Measurements from ENCODE around the gene TSPAN32.
"Not testable (repeated sequence)": the region's sequence is repeated elsewhere in the genome, so short reads cannot be mapped to it uniquely, and the experiment has no call there.

TSPAN32 gene

GRCh38 chr11:2280208-2280607 is 21.6 kb upstream of the TSPAN32 start:
- FAIRE-seq: no peak
- DNase-seq (ENCODE audit: insufficient read length, low spot score): no peak

- DNase-seq (ENCODE audit: insufficient read length, low spot score); FAIRE-seq: not testable (repeated sequence)
Measured at GRCh38 chr11:2286350-2286749, 15.5 kb upstream of the TSPAN32 start.

- FAIRE-seq: no peak
- no peak for DNase-seq (ENCODE audit: insufficient read length, low spot score)
Measured at GRCh38 chr11:2287091-2287490, 14.7 kb upstream of the TSPAN32 start.

- DNase-seq (ENCODE audit: insufficient read length, low spot score) (no peak), FAIRE-seq (no peak)
Measured at GRCh38 chr11:2289350-2289749, 12.5 kb upstream of the TSPAN32 start.

GRCh38 chr11:2289859-2290258 is 12.0 kb upstream of the TSPAN32 start:
- FAIRE-seq (no peak), DNase-seq (ENCODE audit: insufficient read length, low spot score) (no peak)

GRCh38 chr11:2290351-2290841 is 11.4 kb upstream of the TSPAN32 start:
- FAIRE-seq (no peak), DNase-seq (ENCODE audit: insufficient read length, low spot score) (no peak)

- DNase-seq (ENCODE audit: insufficient read length, low spot score) (no peak), FAIRE-seq (no peak)
Measured at GRCh38 chr11:2293531-2293971, 8.3 kb upstream of the TSPAN32 start.

- no peak for FAIRE-seq
- no peak for DNase-seq (ENCODE audit: insufficient read length, low spot score)
Measured at GRCh38 chr11:2293984-2294925, 7.6 kb upstream of the TSPAN32 start.

GRCh38 chr11:2294926-2295290 is 6.9 kb upstream of the TSPAN32 start:
- no peak for DNase-seq (ENCODE audit: insufficient read length, low spot score)
- no peak for FAIRE-seq

- no peak for DNase-seq (ENCODE audit: insufficient read length, low spot score)
- FAIRE-seq: no peak
Measured at GRCh38 chr11:2295971-2296912, 5.6 kb upstream of the TSPAN32 start.

GRCh38 chr11:2296913-2297622 is 4.7 kb upstream of the TSPAN32 start:
- FAIRE-seq (no peak), DNase-seq (ENCODE audit: insufficient read length, low spot score) (no peak)

- no peak for FAIRE-seq
- DNase-seq (ENCODE audit: insufficient read length, low spot score): no peak
Measured at GRCh38 chr11:2297623-2298030, 4.2 kb upstream of the TSPAN32 start.

- FAIRE-seq (no peak), DNase-seq (ENCODE audit: insufficient read length, low spot score) (no peak)
Measured at GRCh38 chr11:2298131-2298794, 3.5 kb upstream of the TSPAN32 start.

- DNase-seq (ENCODE audit: insufficient read length, low spot score) (peak; percentile 53), FAIRE-seq (no peak)
Measured at GRCh38 chr11:2298795-2299761, 2.7 kb upstream of the TSPAN32 start.

GRCh38 chr11:2299773-2300172 is 2.0 kb upstream of the TSPAN32 start:
- FAIRE-seq (no peak), DNase-seq (ENCODE audit: insufficient read length, low spot score) (no peak)

- FAIRE-seq: no peak
- no peak for DNase-seq (ENCODE audit: insufficient read length, low spot score)
Measured at GRCh38 chr11:2300290-2300935, 1.4 kb upstream of the TSPAN32 start.

GRCh38 chr11:2300936-2301630 is 730 bp upstream of the TSPAN32 start:
- no peak for FAIRE-seq
- no peak for DNase-seq (ENCODE audit: insufficient read length, low spot score)
